NCI-H460 (cell line): ENCODE results near the gene IL16. TPM values are rescaled to one million over a fixed set of nuclear protein-coding genes. Genes with fewer than 3 reads are reported as not detected.
"Not testable (repeated sequence)": the region's sequence is repeated elsewhere in the genome, so short reads cannot be mapped to it uniquely, and the experiment has no call there.

ENCODE experiments used
- DNase-seq: peaks from one replicate; pipeline ENCODE4 v3.0.0-alpha.2; 2016; ENCODE audit warnings: low read depth; ENCODE audit errors: extremely low read depth
- total RNA-seq: library from RNA; depleted of rRNA; stranded (reverse); fragments of >200 nt; shearing (Covaris generic); gene quantifications from 2 replicates; pipeline ENCODE4 v1.2.3, GENCODE V29; 2014

Gene IL16
- total RNA-seq, 1 experiment from 2014 or later = not detected

DNA sequence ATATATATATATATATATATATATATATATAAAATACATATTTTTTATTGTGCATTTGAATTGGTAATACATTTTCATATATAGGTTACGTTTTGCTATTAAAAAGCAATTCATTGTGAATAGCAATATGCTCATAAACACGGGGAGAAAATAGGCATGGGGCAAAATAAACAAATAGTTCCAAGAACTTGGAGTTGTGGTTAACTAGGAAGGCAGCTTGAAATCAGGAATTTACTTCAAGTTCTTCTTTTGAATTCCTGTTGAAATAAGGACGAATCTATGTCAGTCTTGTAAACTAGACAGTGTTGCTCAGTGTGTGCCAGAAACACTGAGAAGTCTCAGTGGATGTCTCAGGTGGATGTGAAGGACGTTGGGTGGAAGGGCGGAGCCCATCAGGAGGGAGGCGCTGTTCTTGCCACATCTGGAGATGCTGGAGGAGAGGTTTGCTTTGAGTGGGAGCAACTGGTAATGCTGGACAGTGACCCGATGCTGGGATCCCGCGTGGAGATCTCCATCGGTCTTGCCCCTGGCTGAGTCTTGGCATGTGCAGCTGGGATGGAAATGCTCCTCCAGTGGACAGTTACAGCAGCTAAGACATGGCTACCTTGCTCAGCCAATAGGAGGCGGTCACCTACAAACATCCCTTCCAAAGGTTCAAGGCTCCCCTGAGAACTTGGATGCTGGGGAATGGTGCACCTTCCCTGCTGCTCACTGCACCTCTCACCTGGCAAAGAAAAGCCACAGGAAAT lies 2.5 kb downstream of the IL16 start:
- no peak for DNase-seq

DNA sequence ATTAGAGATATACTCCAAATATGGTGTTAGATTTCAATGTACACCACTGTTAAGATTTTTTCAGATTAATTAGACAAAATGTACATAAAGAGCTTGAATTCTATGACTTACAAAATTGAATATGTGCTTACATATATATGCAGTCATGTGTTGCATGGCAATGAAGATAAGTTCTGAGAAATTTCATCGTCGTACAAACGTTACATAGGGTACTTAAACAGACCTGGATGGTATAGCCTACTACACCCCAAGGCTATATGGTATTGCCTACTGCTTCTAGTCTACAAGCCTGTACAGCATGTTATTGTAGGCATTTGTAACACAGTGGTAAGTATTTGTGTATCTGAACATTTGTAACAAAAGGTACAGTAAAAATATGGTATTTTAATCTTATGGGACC lies 9.3 kb downstream of the IL16 start:
- DNase-seq = no peak

GRCh38 chr15:81207987-81208386 lies 11.3 kb downstream of the IL16 start:
- DNase-seq = not testable (repeated sequence)

GRCh38 chr15:81209635-81210034 lies 13.0 kb downstream of the IL16 start:
- DNase-seq = no peak

GRCh38 chr15:81211376-81211775 lies 14.7 kb downstream of the IL16 start:
- no peak for DNase-seq

DNA sequence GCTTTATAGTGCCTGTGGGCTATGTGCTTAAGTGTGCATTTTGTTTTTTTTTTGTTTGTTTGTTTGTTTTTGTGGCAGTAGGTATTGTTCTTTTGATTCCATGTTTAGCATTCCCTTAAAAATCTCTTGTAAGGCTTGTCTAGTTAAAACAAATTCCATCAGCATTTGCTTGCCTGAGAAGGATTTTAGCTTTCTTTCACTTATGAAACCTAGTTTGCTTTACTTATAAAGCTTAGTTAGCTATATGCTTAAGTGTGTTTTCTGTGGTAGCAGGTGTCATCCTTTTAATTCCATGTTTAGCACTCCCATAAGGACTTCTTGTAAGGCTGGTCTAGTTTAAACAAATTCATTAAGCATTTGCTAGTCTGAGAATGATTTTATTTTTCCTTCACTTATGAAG lies 17.3 kb downstream of the IL16 start:
- no peak for DNase-seq

DNA sequence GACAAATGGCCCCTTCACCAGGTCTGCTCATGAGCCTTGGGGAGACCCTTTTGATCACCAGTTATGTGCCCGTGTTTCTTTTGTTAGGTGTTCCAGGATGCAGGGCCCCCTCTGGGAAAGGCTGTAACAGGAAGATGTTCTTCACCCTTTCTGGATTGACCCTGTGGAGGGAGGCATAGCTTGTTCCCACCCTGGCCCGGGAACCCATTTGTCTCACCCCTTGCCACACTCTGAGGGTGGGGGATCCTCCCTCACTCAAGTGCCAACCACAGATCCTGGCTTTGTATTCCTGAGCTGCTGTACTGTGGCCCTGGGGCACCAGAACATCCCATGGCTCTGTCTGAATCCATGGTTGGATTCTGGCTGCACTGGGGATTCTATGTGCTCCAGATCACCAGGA lies 18.9 kb downstream of the IL16 start:
- DNase-seq = no peak

DNA sequence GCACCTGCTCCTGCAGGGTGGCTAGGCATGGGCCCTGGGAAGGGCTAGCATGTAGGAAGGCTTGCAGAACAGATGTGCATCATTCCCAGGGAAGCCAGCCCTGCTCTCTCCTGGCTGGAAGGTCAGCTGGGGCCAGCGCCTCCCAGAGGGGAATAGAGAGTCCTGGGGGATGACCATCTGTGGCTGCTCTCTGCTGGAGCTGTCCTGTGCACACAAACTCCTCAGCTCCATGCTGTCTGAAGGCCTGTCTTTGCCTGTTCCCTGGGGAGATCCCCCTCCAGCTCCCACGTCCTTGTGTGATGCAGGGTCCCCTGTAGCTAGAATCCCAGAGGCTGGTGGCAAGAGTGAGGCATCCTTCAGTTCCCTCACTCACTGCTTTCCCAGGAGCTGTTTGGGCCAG lies 19.3 kb downstream of the IL16 start:
- no peak for DNase-seq

- no peak for DNase-seq
Measured at GRCh38 chr15:81216422-81216821, 19.7 kb downstream of the IL16 start.

DNA sequence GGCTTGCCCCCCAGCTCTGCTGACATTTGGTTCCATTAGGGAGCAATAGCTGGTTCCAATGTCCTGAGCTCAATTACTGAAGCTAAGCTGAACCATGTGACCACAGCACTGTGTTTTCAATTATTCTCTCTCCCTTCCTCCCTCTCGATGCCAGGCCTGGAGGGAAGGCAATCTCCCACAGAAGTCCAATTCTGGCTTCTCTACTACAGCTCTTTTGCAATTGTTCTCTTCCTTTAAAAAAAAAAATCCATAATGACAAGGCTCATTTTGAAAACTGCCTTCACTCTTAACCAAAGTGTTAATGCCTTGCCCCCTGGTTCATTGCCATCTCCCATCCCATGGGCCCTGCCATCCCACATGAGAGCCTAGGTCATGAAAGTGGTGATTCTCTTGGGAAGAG lies 24.8 kb downstream of the IL16 start:
- no peak for DNase-seq

- no peak for DNase-seq
Measured at GRCh38 chr15:81222007-81222406, 25.3 kb downstream of the IL16 start.

- no peak for DNase-seq
Measured at GRCh38 chr15:81223346-81223971, 26.8 kb downstream of the IL16 start.

- no peak for DNase-seq
Measured at GRCh38 chr15:81224232-81224631, 27.6 kb downstream of the IL16 start.

DNA sequence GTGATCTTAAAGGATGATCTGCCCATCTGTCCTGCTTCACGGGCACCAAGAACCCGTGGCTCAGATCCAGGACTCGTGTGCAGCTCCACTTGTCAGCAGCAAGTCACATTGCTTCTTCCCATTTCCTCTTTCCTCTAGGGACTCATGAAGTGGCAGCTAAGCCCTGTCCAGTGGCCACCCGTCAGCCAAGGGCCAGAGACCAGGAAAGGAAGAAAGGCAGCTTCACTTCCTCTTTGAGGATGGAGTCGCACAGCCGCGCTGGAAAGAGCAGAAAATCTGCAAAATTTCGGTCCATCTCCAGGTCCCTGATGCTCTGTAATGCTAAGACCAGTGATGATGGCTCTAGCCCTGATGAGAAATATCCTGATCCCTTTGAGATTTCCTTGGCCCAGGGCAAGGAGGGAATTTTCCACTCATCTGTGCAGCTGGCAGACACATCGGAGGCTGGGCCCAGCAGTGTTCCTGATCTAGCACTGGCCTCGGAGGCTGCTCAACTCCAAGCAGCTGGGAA lies 28.5 kb downstream of the IL16 start:
- DNase-seq = no peak

- DNase-seq = no peak
Measured at GRCh38 chr15:81227716-81228115, 31.0 kb downstream of the IL16 start.

DNA sequence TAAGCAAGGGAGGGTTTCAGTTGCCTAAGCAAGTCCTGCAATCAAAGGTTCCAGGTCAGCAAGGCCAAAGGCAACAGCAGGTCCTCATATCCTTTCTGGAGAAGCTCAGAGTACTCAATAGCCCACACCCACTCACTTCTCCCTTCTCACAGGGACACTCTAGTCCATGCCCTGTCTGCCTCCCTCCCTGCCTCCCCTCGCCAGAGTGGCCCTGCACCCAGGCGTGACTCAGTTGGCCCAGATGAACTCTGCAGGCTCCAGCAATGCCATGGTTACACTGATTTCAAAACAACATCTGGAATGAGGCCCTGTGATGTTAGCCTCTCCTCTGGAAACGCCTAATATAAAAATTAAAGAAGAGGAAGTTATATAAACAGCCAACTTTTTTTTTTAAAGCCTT lies 32.9 kb downstream of the IL16 start:
- DNase-seq = no peak

DNA sequence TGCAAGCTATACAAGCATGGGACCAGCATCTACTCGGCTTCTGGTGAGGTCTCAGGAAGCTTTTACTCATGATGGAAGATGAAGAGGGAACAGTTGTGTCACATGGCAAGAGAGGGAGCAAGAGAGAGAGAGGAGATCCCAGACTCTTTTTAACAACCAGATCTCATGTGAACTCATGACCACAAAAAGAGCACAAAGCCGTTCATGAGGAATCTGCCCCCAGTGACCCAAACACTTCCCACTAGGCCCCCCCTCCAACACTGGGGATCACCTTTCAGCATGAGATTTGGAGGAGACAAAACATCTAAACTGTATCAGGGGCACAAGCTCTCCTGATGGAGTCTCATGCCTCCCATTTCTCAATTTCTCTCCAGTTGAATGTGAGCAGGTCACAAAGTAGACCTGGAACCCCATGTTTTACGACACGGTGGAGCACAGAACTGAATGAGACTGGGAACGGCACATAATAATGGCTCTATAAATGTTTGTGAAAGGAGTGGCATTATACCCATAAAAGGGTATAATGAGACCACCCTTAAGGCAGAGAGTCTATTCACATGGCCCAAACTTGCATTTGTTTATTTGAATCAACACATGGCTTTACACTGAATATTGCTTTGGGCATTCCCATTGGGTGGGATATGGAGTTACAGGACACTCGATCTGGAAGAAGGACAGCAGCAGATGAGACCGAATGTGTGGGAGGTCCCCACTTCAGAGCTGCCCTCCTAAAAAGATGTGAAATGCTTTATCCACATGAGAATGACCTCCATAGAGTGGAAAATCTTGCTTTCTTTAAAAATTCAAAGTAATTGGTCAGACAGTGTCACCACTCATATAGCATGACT lies 38.8 kb downstream of the IL16 start:
- DNase-seq = no peak

DNA sequence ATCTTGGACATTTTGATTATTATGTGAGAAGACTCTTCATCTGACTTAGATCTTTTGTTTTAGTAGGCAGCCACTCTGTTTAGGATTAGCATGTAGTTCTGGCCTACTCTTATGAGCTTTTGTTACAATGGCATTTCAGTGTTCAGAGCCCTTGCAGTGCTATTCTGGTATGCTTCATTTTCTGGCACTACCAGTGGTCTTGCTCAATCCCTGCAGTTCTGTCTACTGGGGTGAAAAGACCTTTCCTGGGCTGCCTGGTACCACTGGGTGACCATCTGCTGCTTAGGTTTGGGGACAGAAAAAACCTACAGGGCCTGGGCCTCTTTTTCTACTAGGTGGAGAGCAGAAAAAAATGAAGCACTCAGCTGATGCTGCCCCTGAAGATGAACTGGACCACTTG lies 42.5 kb downstream of the IL16 start:
- DNase-seq = no peak

GRCh38 chr15:81242778-81243177 lies 46.1 kb downstream of the IL16 start:
- DNase-seq = no peak

- DNase-seq = no peak
Measured at GRCh38 chr15:81244306-81244705, 47.6 kb downstream of the IL16 start.

DNA sequence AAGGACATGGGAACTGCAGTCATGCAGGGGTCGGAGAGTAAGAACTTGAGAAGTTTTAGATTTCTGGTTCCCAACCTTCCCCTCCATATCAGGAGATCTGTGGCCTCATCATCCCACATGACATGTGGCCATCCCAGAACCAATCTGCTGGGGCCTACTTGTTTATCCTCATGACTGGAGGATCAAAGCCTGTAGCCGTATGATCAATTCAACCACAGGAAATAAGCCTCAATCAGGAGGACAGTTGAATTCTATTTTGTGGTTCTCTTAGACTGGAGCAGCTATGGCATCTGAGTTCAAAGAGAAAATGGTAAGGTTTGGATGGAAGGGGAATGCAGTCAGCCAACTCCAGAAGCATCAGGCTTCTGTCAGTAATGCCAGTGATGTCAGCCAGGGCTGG lies 57.2 kb downstream of the IL16 start:
- DNase-seq = no peak
